ENCODE data around the gene RSPH9.

The RSPH9 gene

GRCh38 chr6:43644940-43645612 lies at the start of gene RSPH9:
RSPH9 (plus strand) TSS chr6:43645036; CDS start chr6:43645099, 63 bp downstream.
- TF ChIP-seq CTCF (IDR thresholded peaks at IDR 0.05; ENCODE audit: borderline replicate concordance, insufficient read depth, low read depth, low read length), result no peak
- H3K4me3 ChIP-seq (ENCODE audit: low read depth, low read length), result no peak within 1 kb of the TSS

- TF ChIP-seq CTCF (IDR thresholded peaks at IDR 0.05; ENCODE audit: borderline replicate concordance, insufficient read depth, low read depth, low read length), result no peak
- no peak overlapping the region for H3K4me3 ChIP-seq (ENCODE audit: low read depth, low read length)
Measured at GRCh38 chr6:43600595-43600994, 44.2 kb upstream of the RSPH9 start.

- no peak overlapping the region for H3K4me3 ChIP-seq (ENCODE audit: low read depth, low read length)
- TF ChIP-seq CTCF (IDR thresholded peaks at IDR 0.05; ENCODE audit: borderline replicate concordance, insufficient read depth, low read depth, low read length), result no peak
Measured at GRCh38 chr6:43604174-43604573, 40.7 kb upstream of the RSPH9 start.

GRCh38 chr6:43606019-43606418 lies 38.8 kb upstream of the RSPH9 start:
- no peak for TF ChIP-seq CTCF (IDR thresholded peaks at IDR 0.05; ENCODE audit: borderline replicate concordance, insufficient read depth, low read depth, low read length)

GRCh38 chr6:43608310-43608763 lies 36.5 kb upstream of the RSPH9 start:
- TF ChIP-seq CTCF (IDR thresholded peaks at IDR 0.05; ENCODE audit: borderline replicate concordance, insufficient read depth, low read depth, low read length), result peak; percentile 79
- H3K4me3 ChIP-seq (ENCODE audit: low read depth, low read length), result no peak overlapping the region

More at GRCh38 chr6:43606019-43606418, 38.8 kb upstream of the RSPH9 start:
- H3K4me3 ChIP-seq (ENCODE audit: low read depth, low read length), result no peak overlapping the region

- TF ChIP-seq CTCF (IDR thresholded peaks at IDR 0.05; ENCODE audit: borderline replicate concordance, insufficient read depth, low read depth, low read length), result no peak
- no peak overlapping the region for H3K4me3 ChIP-seq (ENCODE audit: low read depth, low read length)
Measured at GRCh38 chr6:43608807-43609206, 36.0 kb upstream of the RSPH9 start.

- no peak overlapping the region for H3K4me3 ChIP-seq (ENCODE audit: low read depth, low read length)
- TF ChIP-seq CTCF (IDR thresholded peaks at IDR 0.05; ENCODE audit: borderline replicate concordance, insufficient read depth, low read depth, low read length), result no peak
Measured at GRCh38 chr6:43609402-43609801, 35.4 kb upstream of the RSPH9 start.

Measured in GM12875 (cell line).